Gastrocnemius medialis (tissue), 4 donors: ENCODE measurements around the gene PCDH9. TPM values are rescaled to one million over a fixed set of nuclear protein-coding genes. Genes with fewer than 3 reads are reported as not detected.
"Not testable (repeated sequence)": the region's sequence is repeated elsewhere in the genome, so short reads cannot be mapped to it uniquely, and the experiment has no call there.

Experiments
- ATAC-seq, 2 donors: fragments of 150-250 bp; one replicate each; pipeline ENCODE4 v1.9.1; 2016
- DNase-seq, 2 donors: peaks; one replicate each; pipeline ENCODE4 v3.0.0-alpha.2; 2019
- H3K27ac ChIP-seq, 4 donors: fragments of 200-600 bp; sonication (generic); 1 replicate in 1 of 4; 2 replicates in 3 of 4; pipeline ENCODE4 v1.5.1; 2016 to 2018; ENCODE audit warnings: mild to moderate bottlenecking in 2 of 4, moderate library complexity in 1 of 4
- H3K27me3 ChIP-seq, 3 donors: fragments of 200-600 bp; sonication (generic) in 2 of 3; 1 replicate in 1 of 3; 2 replicates in 2 of 3; pipeline versions ENCODE4 v1.5.1 to v1.6.0; 2016 to 2019; ENCODE audit warnings: mild to moderate bottlenecking in 1 of 3, moderate library complexity in 1 of 3
- H3K36me3 ChIP-seq, 2 donors: fragments of 200-600 bp; sonication (generic) in 1 of 2; one replicate each; pipeline ENCODE4 v1.5.1; 2017 to 2018
- H3K4me1 ChIP-seq, 2 donors: fragments of 200-600 bp; sonication (generic) in 1 of 2; one replicate each; pipeline ENCODE4 v1.5.1; 2016 to 2017; ENCODE audit warnings: mild to moderate bottlenecking in 2 of 2
- H3K4me3 ChIP-seq, 4 donors: fragments of 200-600 bp; sonication (generic) in 3 of 4; 1 replicate in 1 of 4; 2 replicates in 3 of 4; pipeline ENCODE4 v1.5.1; 2016 to 2019; ENCODE audit warnings: mild to moderate bottlenecking in 2 of 4
- H3K9me3 ChIP-seq, 3 donors: fragments of 200-600 bp; sonication (generic) in 2 of 3; 1 replicate in 1 of 3; 2 replicates in 2 of 3; pipeline ENCODE4 v1.5.1; 2016 to 2019
- CTCF ChIP-seq, 5 experiments: fragments of 450-650 bp in 3 of 5; fragments of 200-600 bp in 2 of 5; sonication (generic) in 2 of 5; IDR thresholded peaks in 4 of 5; conservative IDR thresholded peaks in 1 of 5; 1 replicate in 4 of 5; 2 replicates in 1 of 5; pipeline ENCODE4 v1.5.1; 2016 to 2019; ENCODE audit warnings: antibody characterized with exemption in 5 of 5, mild to moderate bottlenecking in 3 of 5, moderate library complexity in 3 of 5
- POLR2A ChIP-seq, 2 donors: fragments of 450-650 bp; IDR thresholded peaks; one replicate each; pipeline ENCODE4 v1.6.1; 2017; ENCODE audit warnings: antibody characterized with exemption in 2 of 2, mild to moderate bottlenecking in 2 of 2, moderate library complexity in 2 of 2
- in situ Hi-C, 4 donors: fragments of 200-750 bp; cut with MboI; loops; one replicate each; pipeline versions ENCODE4 v1.15.0 to v1.8.0; 2017; ENCODE audit warnings: low sequenced_read_pairs in 4 of 4
- intact Hi-C: fragments of 100-400 bp; cut with DNase I; formaldehyde crosslinking; loops from one replicate; pipeline ENCODE4 v1.15.1; 2023; ENCODE audit warnings: low total_unique reads
- total RNA-seq, 4 donors: library from RNA; depleted of rRNA; stranded (reverse); fragments of >200 nt; gene quantifications; one replicate each; pipeline versions ENCODE4 v1.1.0 to v1.2.3, GENCODE V29; 2016

Gene PCDH9
- total RNA-seq, 4 donors from 2014 or later: 1.4 to 2.1 (median 1.9) TPM

DNA sequence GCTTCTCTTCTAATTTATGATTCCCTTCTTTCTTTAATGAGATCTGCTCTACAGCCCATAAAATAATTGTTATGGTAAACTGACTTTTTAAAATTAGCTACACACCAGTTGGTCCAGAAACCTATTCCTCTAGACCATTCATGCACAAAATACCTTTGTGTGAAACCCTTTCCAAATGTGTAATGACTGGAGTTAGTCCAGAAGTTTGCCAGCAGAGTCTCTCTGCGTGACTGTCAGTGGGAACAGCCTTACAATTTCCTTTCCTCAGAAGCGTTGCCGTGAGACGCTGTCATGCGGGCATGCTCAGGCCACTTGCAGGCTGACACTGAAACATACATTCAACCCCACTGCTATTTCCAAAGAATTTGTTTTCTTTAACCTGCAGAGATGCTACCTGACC is 965.2 kb downstream of the PCDH9 start:
- DNase-seq: no peak
- Histone ChIP-seq H3K27me3 (no peaks in the 10 kb centered on the region), H3K36me3 (no peaks in the 10 kb centered on the region), H3K9me3 (no peaks in the 10 kb centered on the region), H3K4me1 (no peaks in the 10 kb centered on the region), H3K4me3 (no peak overlapping the region), H3K27ac (no peak overlapping the region)
- TF ChIP-seq CTCF (IDR thresholded peaks at IDR 0.05 in 4 of 5, conservative IDR thresholded peaks at IDR 0.05 in 1 of 5) (no peak), POLR2A (IDR thresholded peaks at IDR 0.05) (no peak)
- ATAC-seq: no peak
- in situ Hi-C loops (no loop called here), intact Hi-C loops (no loop called here)

DNA sequence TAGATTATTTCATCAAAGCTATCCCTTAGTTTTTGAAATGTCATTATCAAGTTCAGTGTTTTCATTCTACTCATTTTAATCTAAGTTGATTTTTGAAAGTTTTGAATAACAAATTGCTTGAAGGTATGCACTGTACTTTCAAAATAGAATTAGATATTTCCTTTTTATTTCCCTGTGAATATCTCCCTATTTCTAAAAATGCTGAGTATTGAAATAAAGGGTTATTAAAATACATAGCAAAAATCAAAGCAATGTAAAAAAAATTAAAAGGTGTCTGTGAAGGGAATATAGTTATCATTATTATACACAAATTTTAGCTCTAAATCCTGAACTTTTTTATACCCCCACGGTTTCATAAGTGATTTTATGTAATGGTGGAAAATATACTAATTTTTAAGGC is 967.8 kb downstream of the PCDH9 start:
- Histone ChIP-seq H3K4me1 (no peaks in the 10 kb centered on the region), H3K9me3 (no peaks in the 10 kb centered on the region), H3K27me3 (no peaks in the 10 kb centered on the region), H3K27ac (no peak overlapping the region), H3K36me3 (no peaks in the 10 kb centered on the region), H3K4me3 (no peak overlapping the region)
- DNase-seq (no peak), ATAC-seq (no peak)
- TF ChIP-seq CTCF (IDR thresholded peaks at IDR 0.05 in 4 of 5, conservative IDR thresholded peaks at IDR 0.05 in 1 of 5) (no peak), POLR2A (IDR thresholded peaks at IDR 0.05) (no peak)
- intact Hi-C loops: no loop called here
- in situ Hi-C loops: no loop called here

DNA sequence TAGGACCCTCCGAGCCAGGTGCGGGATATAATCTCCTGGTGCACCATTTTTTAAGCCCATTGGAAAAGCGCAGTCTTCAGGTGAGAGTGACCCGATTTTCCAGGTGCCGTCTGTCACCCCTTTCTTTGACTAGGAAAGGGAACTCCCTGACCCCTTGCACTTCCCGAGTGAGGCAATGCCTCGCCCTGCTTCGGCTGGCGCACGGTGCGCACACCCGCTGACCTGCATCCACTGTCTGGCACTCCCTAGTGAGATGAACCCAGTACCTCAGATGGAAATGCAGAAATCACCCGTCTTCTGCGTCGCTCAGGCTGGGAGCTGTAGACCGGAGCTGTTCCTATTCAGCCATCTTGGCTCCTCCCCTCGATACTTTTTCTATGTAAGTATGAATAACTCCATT is 970.7 kb downstream of the PCDH9 start:
- H3K27me3 ChIP-seq, H3K9me3 ChIP-seq, H3K36me3 ChIP-seq, DNase-seq, H3K4me1 ChIP-seq, in situ Hi-C loops, H3K27ac ChIP-seq, ATAC-seq, H3K4me3 ChIP-seq, intact Hi-C loops: not testable (repeated sequence)
